Neural cell (in vitro differentiated cells): Measurements from ENCODE around the gene C19orf67. TPM values are rescaled to one million over a fixed set of nuclear protein-coding genes. Genes with fewer than 3 reads are reported as not detected.
"Not testable (repeated sequence)": the region's sequence is repeated elsewhere in the genome, so short reads cannot be mapped to it uniquely, and the experiment has no call there.

ENCODE experiments used
- H2AFZ ChIP-seq: fragments of 200-600, 300-800 bp; sonication (generic), shearing (Covaris generic); 2 replicates; pipeline ENCODE4 v1.6.0; 2014; ENCODE audit warnings: low read depth, mild to moderate bottlenecking, antibody characterized with exemption, low read length, moderate library complexity
- H3F3A ChIP-seq: fragments of 200-600 bp; shearing (Covaris generic); 2 replicates; pipeline ENCODE4 v1.6.1; 2016; ENCODE audit warnings: mild to moderate bottlenecking, moderate library complexity, mixed read lengths, antibody characterized with exemption, low read length; ENCODE audit not compliant: insufficient read depth, poor library complexity, severe bottlenecking
- H3K27ac ChIP-seq: fragments of 200-600, 300-800 bp; sonication (generic), shearing (Covaris generic); 2 replicates; pipeline ENCODE4 v1.5.1; 2014; ENCODE audit warnings: mild to moderate bottlenecking, low read length, moderate library complexity
- H3K27me3 ChIP-seq: fragments of 300-800, 200-600 bp; sonication (generic), shearing (Covaris generic); 2 replicates; pipeline ENCODE4 v1.6.0; 2014; ENCODE audit warnings: mild to moderate bottlenecking, low read depth, low read length, moderate library complexity; ENCODE audit not compliant: insufficient read depth
- H3K36me3 ChIP-seq: fragments of 300-800, 200-600 bp; sonication (generic), shearing (Covaris generic); 2 replicates; pipeline ENCODE4 v1.5.1; 2014; ENCODE audit warnings: mild to moderate bottlenecking, antibody characterized with exemption, low read length, moderate library complexity; ENCODE audit not compliant: insufficient read depth
- H3K4me2 ChIP-seq: fragments of 300-800, 200-600 bp; sonication (generic), shearing (Covaris generic); 2 replicates; pipeline ENCODE4 v1.6.0; 2014; ENCODE audit warnings: mild to moderate bottlenecking, low read length
- H3K4me3 ChIP-seq: fragments of 300-800, 200-600 bp; sonication (generic), shearing (Covaris generic); 2 replicates; pipeline ENCODE4 v1.5.1; 2014; ENCODE audit warnings: mild to moderate bottlenecking, low read length, moderate library complexity
- H3K79me2 ChIP-seq: fragments of 200-600 bp; shearing (Covaris generic); replicated peaks from 2 replicates; pipeline ENCODE4 v1.6.0; 2014; ENCODE audit warnings: mild to moderate bottlenecking, low read length, moderate library complexity; ENCODE audit not compliant: insufficient read depth
- H3K9ac ChIP-seq: fragments of 300-800, 200-600 bp; sonication (generic), shearing (Covaris generic); 2 replicates; pipeline ENCODE4 v1.6.1; 2016; ENCODE audit warnings: mild to moderate bottlenecking, low read length, mixed read lengths
- H3K9me2 ChIP-seq: fragments of 200-600 bp; shearing (Covaris generic); 2 replicates; pipeline ENCODE4 v1.6.1; 2016; ENCODE audit warnings: mild to moderate bottlenecking, low read length, mixed read lengths; ENCODE audit not compliant: insufficient read depth
- H3K9me3 ChIP-seq: fragments of 200-600, 300-800 bp; sonication (generic), shearing (Covaris generic); 2 replicates; pipeline ENCODE4 v1.6.1; 2016; ENCODE audit warnings: mild to moderate bottlenecking, mixed run types, low read length, moderate library complexity, mixed read lengths
- H4K20me1 ChIP-seq: fragments of 200-600 bp; shearing (Covaris generic); 2 replicates; pipeline ENCODE4 v1.6.1; 2016; ENCODE audit warnings: mild to moderate bottlenecking, mixed run types; ENCODE audit not compliant: insufficient read depth
- CTCF ChIP-seq: fragments of 450-650 bp; IDR thresholded peaks from 2 replicates; pipeline ENCODE4 v1.5.1; 2014; ENCODE audit warnings: antibody characterized with exemption, mild to moderate bottlenecking, moderate library complexity; ENCODE audit not compliant: poor library complexity, severe bottlenecking
- EP300 ChIP-seq: fragments of 450-650 bp; conservative IDR thresholded peaks from 2 replicates; pipeline ENCODE4 v1.6.1; 2014; ENCODE audit warnings: antibody characterized with exemption, mild to moderate bottlenecking, moderate library complexity; ENCODE audit not compliant: poor library complexity, severe bottlenecking
- EZH2 ChIP-seq: fragments of 200-600, 300-800 bp; shearing (Covaris generic), sonication (generic); IDR thresholded peaks from 2 replicates; pipeline ENCODE4 v1.6.1; 2014; ENCODE audit warnings: antibody characterized with exemption, low read length, borderline replicate concordance, mild to moderate bottlenecking; ENCODE audit not compliant: insufficient read depth, poor library complexity, severe bottlenecking
- MXI1 ChIP-seq: fragments of 450-650 bp; conservative IDR thresholded peaks from 2 replicates; pipeline ENCODE4 v1.6.1; 2014; ENCODE audit warnings: antibody characterized with exemption, mild to moderate bottlenecking; ENCODE audit not compliant: poor library complexity, severe bottlenecking
- POLR2AphosphoS5 ChIP-seq: IDR thresholded peaks from 2 replicates; pipeline ENCODE4 v1.6.1; 2012
- SMC3 ChIP-seq: fragments of 450-650 bp; conservative IDR thresholded peaks from 2 replicates; pipeline ENCODE4 v1.6.1; 2014; ENCODE audit warnings: antibody characterized with exemption, mild to moderate bottlenecking, moderate library complexity; ENCODE audit not compliant: poor library complexity
- TAF1 ChIP-seq: IDR thresholded peaks from 2 replicates; pipeline ENCODE4 v1.6.1; 2012; ENCODE audit warnings: low read depth
- polyA plus RNA-seq: library from polyadenylated mRNA; depleted of rRNA; stranded (reverse); fragments of >200 nt; gene quantifications from 2 replicates; pipeline ENCODE4 v1.2.3, GENCODE V29; 2014

Gene C19orf67
- polyA plus RNA-seq, 1 donor from 2014 or later = not detected

GRCh38 chr19:14048443-14049153, 37.0 kb downstream of the C19orf67 start:
- Histone ChIP-seq H2AFZ (no peak overlapping the region), H3K27me3 (no peaks in the 10 kb centered on the region), H3K27ac (no peak overlapping the region), H3K9me2 (no peaks in the 10 kb centered on the region), H3K36me3 (no peaks in the 10 kb centered on the region), H3K9me3 (no peaks in the 10 kb centered on the region), H3F3A (no peaks in the 10 kb centered on the region), H3K9ac (no peak overlapping the region), H3K4me2 (no peak overlapping the region), H3K4me3 (no peak overlapping the region), H3K79me2 (no peaks in the 10 kb centered on the region), H4K20me1 (no peaks in the 10 kb centered on the region)
- TF ChIP-seq CTCF = peak; percentile 62
- TF ChIP-seq TAF1 = no peak

- H3K9ac ChIP-seq, H3K27me3 ChIP-seq, H2AFZ ChIP-seq, H3K79me2 ChIP-seq, H3K36me3 ChIP-seq, H3K9me3 ChIP-seq, H3K9me2 ChIP-seq, H3F3A ChIP-seq, H4K20me1 ChIP-seq, H3K4me3 ChIP-seq, H3K27ac ChIP-seq, H3K4me2 ChIP-seq: not testable (repeated sequence)
Observed at GRCh38 chr19:14047866-14048265, 37.7 kb downstream of the C19orf67 start.

- not testable (repeated sequence) for H3K79me2 ChIP-seq, H3K4me2 ChIP-seq, H3K9me3 ChIP-seq, H3K4me3 ChIP-seq, H3K27ac ChIP-seq, H3F3A ChIP-seq, H3K36me3 ChIP-seq, H4K20me1 ChIP-seq, H3K9ac ChIP-seq, H2AFZ ChIP-seq, H3K27me3 ChIP-seq, H3K9me2 ChIP-seq
- peak; percentile 45 for TF ChIP-seq CTCF
Observed at GRCh38 chr19:14042659-14043608, 42.6 kb downstream of the C19orf67 start.

- H3K4me2 ChIP-seq = no peak overlapping the region
- no peaks in the 10 kb centered on the region for H4K20me1 ChIP-seq
- no peaks in the 10 kb centered on the region for H3F3A ChIP-seq
- no peaks in the 10 kb centered on the region for H3K27me3 ChIP-seq
- H3K79me2 ChIP-seq = no peaks in the 10 kb centered on the region
- no peak overlapping the region for H3K4me3 ChIP-seq
- H3K36me3 ChIP-seq = no peaks in the 10 kb centered on the region
- H3K27ac ChIP-seq = no peak overlapping the region
- H3K9me3 ChIP-seq = no peaks in the 10 kb centered on the region
- no peak overlapping the region for H2AFZ ChIP-seq
- no peaks in the 10 kb centered on the region for H3K9me2 ChIP-seq
- no peak overlapping the region for H3K9ac ChIP-seq
- TF ChIP-seq EP300 (no peak), MXI1 (no peak), CTCF (no peak), EZH2 (no peak), TAF1 (no peak), POLR2AphosphoS5 (no peak), SMC3 (no peak)
Observed at GRCh38 chr19:14039181-14039580, 46.4 kb downstream of the C19orf67 start.
